ENCODE measurements around the gene PPP1R37. TPM values are rescaled to one million over a fixed set of nuclear protein-coding genes. Genes with fewer than 3 reads are reported as not detected.

Gene PPP1R37
- total RNA-seq, 1 experiment from 2014 or later: 33.6 TPM

GRCh38 chr19:45126654-45127053, 33.7 kb downstream of the PPP1R37 start:
- Histone ChIP-seq H3K9ac (ENCODE audit: extremely low read depth, insufficient read length, low read length) (no peak overlapping the region), H2AK5ac (ENCODE audit: insufficient read length, low read length) (no peak overlapping the region), H4K20me1 (ENCODE audit: control insufficient read depth, insufficient read depth, insufficient read length) (no peaks in the 10 kb centered on the region), H4K5ac (ENCODE audit: insufficient read length, low read depth, low read length) (no peak overlapping the region), H3K27me3 (ENCODE audit: insufficient read depth, low read length) (no peaks in the 10 kb centered on the region), H3K27ac (ENCODE audit: insufficient read length, low read depth, low read length) (no peak overlapping the region), H2BK15ac (ENCODE audit: low read depth, low read length) (no peak overlapping the region), H2BK20ac (ENCODE audit: low read depth, low read length, poor library complexity, severe bottlenecking) (no peak overlapping the region), H4K8ac (replicated peaks; ENCODE audit: insufficient read length, low read depth, low read length) (no peak overlapping the region), H2BK5ac (ENCODE audit: insufficient read length, low read length) (no peak overlapping the region), H2AFZ (ENCODE audit: low read length) (no peak overlapping the region), H3K56ac (ENCODE audit: insufficient read length, low read depth, low read length) (no peak overlapping the region), H3K79me2 (ENCODE audit: insufficient read depth, low read length) (no peaks in the 10 kb centered on the region; the same call in 1 of the 2 replicates), H3K23ac (ENCODE audit: insufficient read length, low read depth, low read length) (no peak overlapping the region), H3K14ac (ENCODE audit: insufficient read depth, low read length) (no peak overlapping the region), H4K91ac (ENCODE audit: insufficient read length, low read depth, low read length) (no peak overlapping the region), H2BK120ac (ENCODE audit: low read depth, low read length, poor library complexity, severe bottlenecking) (no peak overlapping the region), H3K18ac (ENCODE audit: insufficient read length, low read depth, low read length) (no peak overlapping the region), H3K79me1 (ENCODE audit: insufficient read depth, low read depth, low read length, poor library complexity, severe bottlenecking) (peaks cover 6% of the 10 kb centered on the region), H2BK12ac (ENCODE audit: insufficient read length, low read depth, low read length) (no peak overlapping the region), H3K9me3 (ENCODE audit: control insufficient read depth, low read depth, low read length) (no peaks in the 10 kb centered on the region), H3K4me1 (ENCODE audit: insufficient read depth, low read length) (no peaks in the 10 kb centered on the region; the same call in 1 of the 2 replicates), H3T11ph (ENCODE audit: low read length) (no peak overlapping the region), H3K4me2 (ENCODE audit: insufficient read depth, insufficient read length, low read length) (no peak overlapping the region), H3K23me2 (ENCODE audit: insufficient read length, low read depth, low read length, poor library complexity, severe bottlenecking) (peaks cover 4% of the 10 kb centered on the region), H3K4ac (ENCODE audit: low read depth, low read length) (no peak overlapping the region)
- Mint-ChIP-seq H3K27me3 (ENCODE audit: low read depth) (no peaks in the 10 kb centered on the region), H3K4me1 (peaks cover 19 to 29% of the 10 kb centered on the region in 2 experiments), H3K27ac (no peak overlapping the region), H3K4me3 (no peak overlapping the region), H3K9me3 (no peaks in the 10 kb centered on the region), H3K36me3 (ENCODE audit: insufficient read depth in 1 of 3, low read depth in 3 of 3) (no peaks in the 10 kb centered on the region; a peak in 2 of 7 replicates)
- TF ChIP-seq, protein P1, sequence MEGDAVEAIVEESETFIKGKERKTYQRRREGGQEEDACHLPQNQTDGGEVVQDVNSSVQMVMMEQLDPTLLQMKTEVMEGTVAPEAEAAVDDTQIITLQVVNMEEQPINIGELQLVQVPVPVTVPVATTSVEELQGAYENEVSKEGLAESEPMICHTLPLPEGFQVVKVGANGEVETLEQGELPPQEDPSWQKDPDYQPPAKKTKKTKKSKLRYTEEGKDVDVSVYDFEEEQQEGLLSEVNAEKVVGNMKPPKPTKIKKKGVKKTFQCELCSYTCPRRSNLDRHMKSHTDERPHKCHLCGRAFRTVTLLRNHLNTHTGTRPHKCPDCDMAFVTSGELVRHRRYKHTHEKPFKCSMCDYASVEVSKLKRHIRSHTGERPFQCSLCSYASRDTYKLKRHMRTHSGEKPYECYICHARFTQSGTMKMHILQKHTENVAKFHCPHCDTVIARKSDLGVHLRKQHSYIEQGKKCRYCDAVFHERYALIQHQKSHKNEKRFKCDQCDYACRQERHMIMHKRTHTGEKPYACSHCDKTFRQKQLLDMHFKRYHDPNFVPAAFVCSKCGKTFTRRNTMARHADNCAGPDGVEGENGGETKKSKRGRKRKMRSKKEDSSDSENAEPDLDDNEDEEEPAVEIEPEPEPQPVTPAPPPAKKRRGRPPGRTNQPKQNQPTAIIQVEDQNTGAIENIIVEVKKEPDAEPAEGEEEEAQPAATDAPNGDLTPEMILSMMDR (conservative IDR thresholded peaks at IDR 0.05): no peak
- no CpG with 5 or more reads among the region's 7 CpGs for WGBS (ENCODE audit: extremely low coverage, insufficient read length, low lambda C conversion rate)
- DNase-seq: no peak

Data from H9 (cell line).